Stimulated activated CD4-positive, alpha-beta T cell treated with anti-CD3 and anti-CD28 coated beads, Interleukin-4, amount 100 ng/mL, for 4 hours (primary cell): ENCODE results near the gene AUTS2.

Experiments
- DNase-seq, 2 experiments: peaks; one replicate each; pipeline ENCODE4 v3.0.0-alpha.2; 2020

Gene AUTS2

GRCh38 chr7:70659263-70659662 is 1061.0 kb downstream of the AUTS2 start:
- DNase-seq, result no peak

- DNase-seq, result peak in 1 of 2 experiments; percentile 12
Measured at GRCh38 chr7:70660154-70660818, 1062.0 kb downstream of the AUTS2 start.

GRCh38 chr7:70660819-70661191 is 1062.5 kb downstream of the AUTS2 start:
- no peak for DNase-seq

- no peak for DNase-seq
Measured at GRCh38 chr7:70663680-70664079, 1065.4 kb downstream of the AUTS2 start.

GRCh38 chr7:70665997-70666396 is 1067.7 kb downstream of the AUTS2 start:
- DNase-seq, result no peak

GRCh38 chr7:70667406-70667805 is 1069.1 kb downstream of the AUTS2 start:
- no peak for DNase-seq

GRCh38 chr7:70668606-70669358 is 1070.5 kb downstream of the AUTS2 start:
- no peak for DNase-seq

- DNase-seq, result no peak
Measured at GRCh38 chr7:70669854-70670253, 1071.6 kb downstream of the AUTS2 start.

- DNase-seq, result no peak
Measured at GRCh38 chr7:70670288-70670687, 1072.0 kb downstream of the AUTS2 start.

GRCh38 chr7:70673778-70674570 is 1075.7 kb downstream of the AUTS2 start:
- no peak for DNase-seq

GRCh38 chr7:70674571-70675010 is 1076.3 kb downstream of the AUTS2 start:
- DNase-seq, result no peak

- no peak for DNase-seq
Measured at GRCh38 chr7:70676243-70676642, 1078.0 kb downstream of the AUTS2 start.

GRCh38 chr7:70678621-70679251 is 1080.5 kb downstream of the AUTS2 start:
- no peak for DNase-seq

- DNase-seq, result no peak
Measured at GRCh38 chr7:70679661-70680060, 1081.4 kb downstream of the AUTS2 start.

- DNase-seq, result no peak
Measured at GRCh38 chr7:70680306-70680705, 1082.0 kb downstream of the AUTS2 start.

- no peak for DNase-seq
Measured at GRCh38 chr7:70680743-70681468, 1082.6 kb downstream of the AUTS2 start.

GRCh38 chr7:70681469-70682350 is 1083.4 kb downstream of the AUTS2 start:
- DNase-seq, result no peak

- no peak for DNase-seq
Measured at GRCh38 chr7:70684173-70684572, 1085.9 kb downstream of the AUTS2 start.

- no peak for DNase-seq
Measured at GRCh38 chr7:70693321-70693685, 1095.0 kb downstream of the AUTS2 start.

- peak; percentile 34 to 49 for DNase-seq
Measured at GRCh38 chr7:70693686-70694433, 1095.6 kb downstream of the AUTS2 start.
